ENCODE measurements around the gene WDR73. TPM values are rescaled to one million over a fixed set of nuclear protein-coding genes. Genes with fewer than 3 reads are reported as not detected.

Gene WDR73
- total and polyA plus RNA-seq, 9 of the 15 experiments (the other 6 are each of a cell fraction or from before 2014, with no cell fraction given), result 9.2 to 25.4 (median 21.7) TPM

- no peak for TF ChIP-seq CLOCK (CRISPR knock-in tag; IDR thresholded peaks at IDR 0.05; ENCODE audit: borderline replicate concordance)
Measured at GRCh38 chr15:84703808-84704207, 49.7 kb upstream of the WDR73 start (continued).

GRCh38 chr15:84702961-84703482 lies 48.9 kb upstream of the WDR73 start:
- DNase-seq (ENCODE audit: extremely low read depth in 1 of 4, low spot score in 3 of 4) (no peak), FAIRE-seq (peak; percentile 19), ATAC-seq (peak; percentile 14)
- Histone ChIP-seq H3K9me1 (ENCODE audit: control insufficient read depth, insufficient read depth, low read length) (no peaks in the 10 kb centered on the region), H3K27ac (ENCODE audit: extremely low read depth, low read depth, low read length) (no peak overlapping the region), H3K4me1 (replicated peaks in 1 of 2; ENCODE audit: control insufficient read depth in 2 of 2, insufficient read depth in 2 of 2, low read length in 2 of 2) (no peaks in the 10 kb centered on the region), H3K27me3 (ENCODE audit: control insufficient read depth in 2 of 2, insufficient read depth in 2 of 2, low read length in 2 of 2) (no peaks in the 10 kb centered on the region), H3K4me2 (ENCODE audit: insufficient read depth, low read length) (no peak overlapping the region), H3K4me3 (no peak overlapping the region), H3K9ac (ENCODE audit: insufficient read depth in 1 of 2, low read depth in 2 of 2, low read length in 2 of 2) (no peak overlapping the region), H3K9me3 (replicated peaks; ENCODE audit: control insufficient read depth, insufficient read depth, low read depth, low read length) (no peaks in the 10 kb centered on the region), H3K79me2 (ENCODE audit: control insufficient read depth, insufficient read depth, low read length) (peaks cover 93% of the 10 kb centered on the region), H2AFZ (ENCODE audit: low read depth, low read length) (no peak overlapping the region), H3K36me3 (ENCODE audit: control insufficient read depth, insufficient read depth, low read length) (peaks cover 31% of the 10 kb centered on the region; the same call in 2 of the 3 replicates), H4K20me1 (replicated peaks; ENCODE audit: control insufficient read depth, insufficient read depth, low read length) (peaks cover 23% of the 10 kb centered on the region)
- WGBS (ENCODE audit: insufficient coverage, low coverage, missing lambda C conversion rate), result 52% methylated on average over 4 of the region's 4 CpGs
- peak; percentile 8; the same call in 1 of the 2 replicates for TF ChIP-seq TFE3 (CRISPR knock-in tag; IDR thresholded peaks at IDR 0.05)
- no peak for TF ChIP-seq ZNF146 (CRISPR knock-in tag; IDR thresholded peaks at IDR 0.05; ENCODE audit: unreplicated experiment)
- intact Hi-C loops (cut with micrococcal nuclease) (no loop called here), in situ Hi-C loops (cut with MboI) (no loop called here)
- CTCF ChIA-PET (ENCODE audit: low intra/inter-chr PET ratio), result no interaction called here
- BruUV-seq (replicated peaks), result no TSS peak
- POLR2A ChIA-PET, result interaction anchor here (0.6 to 6.9 kb wide), 4 partner anchors 9 to 71 kb away, joined by 3 to 47 read pairs (median 6); partner anchors contain the start of gene SEC11A
